ENCODE data around the gene PDGFC. TPM values are rescaled to one million over a fixed set of nuclear protein-coding genes. Genes with fewer than 3 reads are reported as not detected.
A peak's percentile ranks its signal among the peaks of the same experiment; 100 is the strongest.

Gene PDGFC
- polyA plus RNA-seq, 1 donor (not counting 4 experiments of a cell fraction or from before 2014, with no cell fraction given): 29.7 TPM

GRCh38 chr4:156738766-156739165 is 232.8 kb downstream of the PDGFC start:
- Histone ChIP-seq H3K4me3 (ENCODE audit: control insufficient read depth in 2 of 3, extremely low read depth in 1 of 3, insufficient read depth in 2 of 3, low read depth in 1 of 3, low read length in 3 of 3) (no peak overlapping the region), H3K9me1 (ENCODE audit: control insufficient read depth, extremely low read depth, insufficient read depth, low read length) (no peaks in the 10 kb centered on the region), H3K9me3 (ENCODE audit: control insufficient read depth, low read depth, low read length) (peaks cover 2% of the 10 kb centered on the region), H4K20me1 (ENCODE audit: control insufficient read depth, extremely low read depth, insufficient read depth, low read length) (no peaks in the 10 kb centered on the region), H3K27ac (ENCODE audit: control insufficient read depth, insufficient read depth, low read length) (no peak overlapping the region), H3K9ac (ENCODE audit: control insufficient read depth, extremely low read depth, insufficient read depth, low read length) (no peak overlapping the region), H3K36me3 (ENCODE audit: control insufficient read depth in 2 of 2, extremely low read depth in 1 of 2, insufficient read depth in 2 of 2, low read length in 2 of 2) (no peaks in the 10 kb centered on the region), H3K79me2 (ENCODE audit: control insufficient read depth, insufficient read depth, low read length) (no peaks in the 10 kb centered on the region), H3K27me3 (ENCODE audit: control insufficient read depth, extremely low read depth, insufficient read depth, low read length) (no peaks in the 10 kb centered on the region), H3K4me1 (ENCODE audit: control insufficient read depth, extremely low read depth, insufficient read depth, low read length) (peaks cover 12% of the 10 kb centered on the region), H2AFZ (ENCODE audit: control insufficient read depth, low read length) (no peak overlapping the region), H3K4me2 (ENCODE audit: control insufficient read depth, extremely low read depth, insufficient read depth, low read depth, low read length) (no peak overlapping the region)
- no peak for TF ChIP-seq CTCF (optimal IDR thresholded peaks at IDR 0.05 in 1 of 3, IDR thresholded peaks at IDR 0.05 in 1 of 3, conservative IDR thresholded peaks at IDR 0.05 in 1 of 3; ENCODE audit: extremely low read depth in 1 of 3, insufficient read depth in 2 of 3, low read length in 3 of 3)
- no peak for TF ChIP-seq EZH2 (IDR thresholded peaks at IDR 0.05; ENCODE audit: low read length)
- no peak for FAIRE-seq
- no peak for DNase-seq (ENCODE audit: low read depth, low spot score)
- dilution Hi-C loops (cut with MboI; ENCODE audit: extremely low pct_ligation_motif_present, low sequenced_read_pairs): no loop called here

GRCh38 chr4:156734965-156735895 is 236.4 kb downstream of the PDGFC start:
- H3K27ac ChIP-seq (ENCODE audit: control insufficient read depth, insufficient read depth, low read length): no peak overlapping the region
- dilution Hi-C loops (cut with MboI; ENCODE audit: extremely low pct_ligation_motif_present, low sequenced_read_pairs): no loop called here

More at GRCh38 chr4:156734965-156735895, 236.4 kb downstream of the PDGFC start:
- Histone ChIP-seq H2AFZ (ENCODE audit: control insufficient read depth, low read length) (peak overlapping the region; percentile 21), H3K4me3 (ENCODE audit: control insufficient read depth in 2 of 3, extremely low read depth in 1 of 3, insufficient read depth in 2 of 3, low read depth in 1 of 3, low read length in 3 of 3) (no peak overlapping the region), H3K9ac (ENCODE audit: control insufficient read depth, extremely low read depth, insufficient read depth, low read length) (no peak overlapping the region), H3K4me2 (ENCODE audit: control insufficient read depth, extremely low read depth, insufficient read depth, low read depth, low read length) (peak overlapping the region; percentile 18), H4K20me1 (ENCODE audit: control insufficient read depth, extremely low read depth, insufficient read depth, low read length) (no peaks in the 10 kb centered on the region), H3K9me1 (ENCODE audit: control insufficient read depth, extremely low read depth, insufficient read depth, low read length) (no peaks in the 10 kb centered on the region), H3K79me2 (ENCODE audit: control insufficient read depth, insufficient read depth, low read length) (no peaks in the 10 kb centered on the region), H3K27me3 (ENCODE audit: control insufficient read depth, extremely low read depth, insufficient read depth, low read length) (no peaks in the 10 kb centered on the region), H3K36me3 (ENCODE audit: control insufficient read depth in 2 of 2, extremely low read depth in 1 of 2, insufficient read depth in 2 of 2, low read length in 2 of 2) (no peaks in the 10 kb centered on the region), H3K4me1 (ENCODE audit: control insufficient read depth, extremely low read depth, insufficient read depth, low read length) (peaks cover 12% of the 10 kb centered on the region), H3K9me3 (ENCODE audit: control insufficient read depth, low read depth, low read length) (peaks cover 15% of the 10 kb centered on the region)
- DNase-seq (ENCODE audit: low read depth, low spot score) (no peak), FAIRE-seq (peak; percentile 79)
- TF ChIP-seq CTCF (optimal IDR thresholded peaks at IDR 0.05 in 1 of 3, IDR thresholded peaks at IDR 0.05 in 1 of 3, conservative IDR thresholded peaks at IDR 0.05 in 1 of 3; ENCODE audit: extremely low read depth in 1 of 3, insufficient read depth in 2 of 3, low read length in 3 of 3): no peak
- no peak for TF ChIP-seq EZH2 (IDR thresholded peaks at IDR 0.05; ENCODE audit: low read length)

Data from keratinocyte (primary cell).